Hematopoietic multipotent progenitor cell (in vitro differentiated cells): ENCODE measurements around the gene SEL1L2. TPM values are rescaled to one million over a fixed set of nuclear protein-coding genes. Genes with fewer than 3 reads are reported as not detected.
"Not testable (repeated sequence)": the region's sequence is repeated elsewhere in the genome, so short reads cannot be mapped to it uniquely, and the experiment has no call there.

Source experiments
- DNase-seq, 3 donors: peaks; one replicate each; pipeline ENCODE4 v3.0.0-alpha.2; 2011 to 2015; ENCODE audit warnings: low read depth in 2 of 3, low spot score in 2 of 3
- total RNA-seq: library from RNA; depleted of rRNA; stranded (reverse); fragments of >200 nt; gene quantifications from one replicate; pipeline ENCODE4 v1.2.3, GENCODE V29; 2012

The SEL1L2 gene, protein sequence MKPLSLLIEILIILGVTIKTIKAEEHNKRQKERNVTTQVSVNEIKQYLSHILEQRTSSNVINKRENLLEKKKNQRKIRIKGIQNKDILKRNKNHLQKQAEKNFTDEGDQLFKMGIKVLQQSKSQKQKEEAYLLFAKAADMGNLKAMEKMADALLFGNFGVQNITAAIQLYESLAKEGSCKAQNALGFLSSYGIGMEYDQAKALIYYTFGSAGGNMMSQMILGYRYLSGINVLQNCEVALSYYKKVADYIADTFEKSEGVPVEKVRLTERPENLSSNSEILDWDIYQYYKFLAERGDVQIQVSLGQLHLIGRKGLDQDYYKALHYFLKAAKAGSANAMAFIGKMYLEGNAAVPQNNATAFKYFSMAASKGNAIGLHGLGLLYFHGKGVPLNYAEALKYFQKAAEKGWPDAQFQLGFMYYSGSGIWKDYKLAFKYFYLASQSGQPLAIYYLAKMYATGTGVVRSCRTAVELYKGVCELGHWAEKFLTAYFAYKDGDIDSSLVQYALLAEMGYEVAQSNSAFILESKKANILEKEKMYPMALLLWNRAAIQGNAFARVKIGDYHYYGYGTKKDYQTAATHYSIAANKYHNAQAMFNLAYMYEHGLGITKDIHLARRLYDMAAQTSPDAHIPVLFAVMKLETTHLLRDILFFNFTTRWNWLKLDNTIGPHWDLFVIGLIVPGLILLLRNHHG
- total RNA-seq = not detected

- DNase-seq = no peak
These were observed at the start of gene SEL1L2 for GRCh38 chr20:13990465-13990864. SEL1L2 (minus strand) TSS chr20:13990614; CDS start chr20:13990534, 80 bp downstream.

DNA sequence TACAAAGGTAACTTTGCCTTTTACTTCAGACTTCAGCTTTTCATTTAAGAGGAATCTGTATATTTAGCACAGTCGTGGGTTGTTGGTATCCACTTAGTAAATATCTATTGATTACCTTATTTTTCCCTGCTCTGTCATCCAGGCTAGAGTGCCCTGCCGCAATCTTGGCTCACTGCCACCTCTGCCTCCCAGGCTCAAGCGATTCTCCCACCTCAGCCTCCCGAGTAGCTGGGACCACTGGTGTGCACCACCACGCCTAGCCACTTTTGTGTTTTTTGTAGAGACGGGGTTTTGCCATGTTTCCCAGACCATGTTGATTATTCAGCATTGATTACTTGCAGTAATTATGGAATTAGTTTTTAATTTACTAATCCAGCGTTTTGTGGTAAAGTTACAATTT lies 46.2 kb upstream of the SEL1L2 start:
- DNase-seq = no peak

- DNase-seq = no peak
These were observed 42.9 kb upstream of the SEL1L2 start for GRCh38 chr20:14033310-14033709.

DNA sequence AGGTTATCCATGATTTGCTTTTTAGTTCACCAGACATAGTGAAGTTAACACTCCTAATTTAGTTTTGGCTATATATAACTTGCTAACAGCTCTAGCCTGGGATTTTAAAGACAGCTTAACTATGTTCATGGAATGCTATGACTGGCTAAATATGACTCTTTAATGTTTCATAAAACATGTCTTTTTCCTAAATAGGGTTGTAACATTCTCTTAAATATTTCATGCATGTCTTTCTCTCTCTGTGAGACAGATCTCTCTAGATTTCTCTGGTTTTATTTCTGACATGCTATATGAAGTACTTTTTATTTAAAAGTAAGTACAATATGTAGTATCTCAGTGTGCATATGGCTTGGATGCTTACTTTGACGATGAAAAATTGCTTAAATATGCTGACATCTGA lies 40.6 kb upstream of the SEL1L2 start:
- DNase-seq = no peak

DNA sequence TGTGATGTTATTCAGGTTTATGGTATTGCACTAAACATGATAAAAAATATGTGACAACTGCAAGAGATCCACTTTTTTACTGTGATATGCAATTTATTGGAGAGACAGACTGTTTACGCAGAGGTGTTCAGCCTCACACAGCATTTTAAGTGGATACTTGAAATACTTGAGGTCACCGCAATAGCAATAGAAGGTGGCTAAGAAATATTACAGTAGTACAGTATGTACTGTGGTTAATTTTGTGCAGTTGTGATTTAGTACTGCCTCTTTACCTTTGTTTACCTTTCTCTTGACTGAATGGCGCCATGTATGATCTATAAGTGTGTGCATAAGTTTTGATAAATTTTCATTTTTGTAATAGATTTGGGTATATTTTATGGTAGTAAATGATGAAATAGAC lies 22.3 kb upstream of the SEL1L2 start:
- DNase-seq = no peak

- no peak for DNase-seq
These were observed 18.8 kb upstream of the SEL1L2 start for GRCh38 chr20:14009208-14009607.

DNA sequence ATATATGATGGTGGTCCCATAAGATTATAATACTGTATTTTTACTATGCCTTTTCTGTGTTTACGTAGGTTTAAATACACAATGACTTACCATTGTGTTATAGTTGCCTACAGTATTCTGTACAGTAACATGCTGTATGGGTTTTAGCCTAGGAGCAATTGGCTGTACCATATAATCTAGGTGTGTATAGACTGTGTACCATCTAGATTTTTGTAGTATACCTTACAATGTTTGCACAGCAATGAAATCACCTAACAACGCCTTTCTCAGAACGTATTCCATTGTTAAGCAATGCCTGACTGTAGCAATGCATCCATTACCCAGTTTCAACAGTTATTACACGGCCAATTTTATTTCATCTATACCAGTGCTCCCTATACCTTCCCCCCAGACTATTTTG lies 15.6 kb upstream of the SEL1L2 start:
- DNase-seq = no peak

DNA sequence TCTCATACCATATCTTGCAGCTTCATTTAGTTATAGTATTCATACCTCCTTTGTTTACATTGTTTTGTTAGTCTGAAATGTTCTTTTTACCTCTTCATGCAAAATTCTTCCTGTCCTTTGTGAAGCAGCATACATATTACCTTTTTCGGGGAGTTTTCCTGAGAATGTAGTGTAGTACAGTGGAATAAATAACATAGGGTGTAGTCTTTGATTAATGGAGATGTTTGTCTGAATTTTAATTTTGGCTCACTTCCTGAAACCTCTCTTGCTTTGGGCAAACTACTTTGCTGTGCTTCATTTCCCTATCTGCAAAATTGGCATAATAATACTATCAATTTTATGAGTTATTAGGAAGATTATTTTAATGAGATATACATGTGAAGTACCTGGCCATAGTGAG lies 10.5 kb upstream of the SEL1L2 start:
- DNase-seq = no peak

GRCh38 chr20:13996265-13996664 lies 5.9 kb upstream of the SEL1L2 start:
- DNase-seq = no peak

DNA sequence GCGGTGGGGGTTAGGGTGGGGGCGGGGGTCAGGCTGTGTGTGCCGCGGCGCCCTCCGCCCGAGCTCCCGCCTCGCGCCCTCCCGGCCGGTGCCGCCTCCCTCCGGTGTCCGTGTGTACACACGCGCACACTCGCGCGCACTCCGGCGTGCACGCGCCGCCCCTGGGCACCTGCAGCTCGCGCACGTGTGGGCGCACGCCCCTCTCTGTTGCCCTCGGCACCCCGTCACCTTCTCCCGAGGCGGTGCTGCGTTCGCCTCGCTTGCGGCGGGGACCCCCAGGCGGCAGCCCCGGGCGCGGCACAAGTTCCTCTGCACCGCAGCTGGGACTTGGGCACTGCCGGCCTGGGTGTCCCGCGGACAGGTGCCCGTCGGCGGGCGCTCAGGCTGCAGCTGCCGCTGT lies 5.4 kb upstream of the SEL1L2 start:
- DNase-seq = peak in 2 of 3 donors; percentile 8

DNA sequence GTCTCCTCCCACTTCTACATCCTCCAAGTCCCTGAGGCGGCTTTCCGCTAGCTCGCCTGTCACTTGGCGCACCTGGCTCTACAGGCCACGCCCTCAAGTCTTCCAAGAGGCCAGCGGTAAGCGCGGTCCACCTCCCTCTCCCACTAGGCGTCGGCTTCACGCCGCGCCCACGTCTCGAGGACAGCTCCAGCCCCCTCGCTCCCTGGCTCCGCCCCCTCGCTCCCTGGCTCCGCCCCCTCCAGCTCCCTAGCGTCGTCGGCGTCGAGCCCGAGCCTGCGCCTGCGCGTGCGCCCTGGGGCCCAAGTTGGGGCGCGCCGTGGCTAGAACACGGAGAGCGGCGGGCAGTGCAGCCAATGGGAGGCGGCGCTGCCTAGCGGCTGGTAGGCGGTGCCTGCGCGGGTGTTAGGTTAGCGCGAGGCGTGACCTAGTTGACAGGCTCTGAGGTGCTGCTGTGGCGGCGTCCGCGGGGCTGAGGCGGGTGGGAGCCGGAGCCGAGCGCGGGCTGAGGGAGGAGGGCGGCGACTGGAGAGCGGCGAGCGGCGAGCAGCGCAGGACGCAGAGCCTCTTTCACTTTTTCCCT lies 4.8 kb upstream of the SEL1L2 start, which contains the start of gene MACROD2:
Gene MACROD2 (plus strand): TSS at position 431 of the 580 bp plus-strand sequence.
- DNase-seq = peak in 2 of 3 donors; percentile 72 to 90

DNA sequence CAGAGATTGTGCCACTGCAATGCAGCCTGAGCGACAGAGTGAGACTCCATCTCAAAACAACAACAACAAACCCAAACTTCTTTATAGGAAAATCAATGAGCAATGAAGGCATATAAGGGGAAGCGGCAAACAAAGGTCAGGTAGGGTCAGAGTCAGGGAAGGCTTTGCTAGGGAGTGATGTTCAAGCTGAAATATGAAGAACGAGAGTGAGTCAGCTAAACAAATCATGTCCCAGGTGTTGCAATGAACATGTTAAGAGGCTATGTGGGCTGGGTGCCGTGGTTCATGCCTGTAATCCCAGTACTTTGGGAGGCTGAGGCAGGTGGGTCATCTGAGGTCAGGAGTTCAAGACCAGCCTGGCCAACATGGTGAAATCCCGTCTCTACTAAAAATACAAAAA lies 1.5 kb upstream of the SEL1L2 start:
- DNase-seq = not testable (repeated sequence)

GRCh38 chr20:13991311-13991710 lies 897 bp upstream of the SEL1L2 start:
- no peak for DNase-seq

DNA sequence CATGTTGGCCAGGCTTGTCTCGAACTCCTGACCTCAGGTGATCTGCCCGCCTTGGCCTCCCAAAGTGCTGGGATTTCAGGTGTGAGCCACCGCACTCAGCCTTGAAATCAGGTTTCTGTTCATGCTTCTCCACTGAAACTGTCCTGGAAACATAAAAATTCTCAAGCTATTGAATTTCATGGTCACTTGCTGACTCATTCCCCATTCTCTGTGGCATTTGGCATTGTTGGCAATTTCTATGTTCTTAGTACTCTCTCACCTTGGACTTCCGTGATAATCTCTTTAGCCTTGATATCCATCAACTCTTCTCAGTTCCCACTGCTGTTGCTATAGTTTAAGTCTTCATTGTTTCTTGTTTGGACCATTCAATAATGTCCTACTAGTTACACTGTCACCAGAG lies 6.2 kb downstream of the SEL1L2 start:
- DNase-seq = no peak

- no peak for DNase-seq
These were observed 29.9 kb downstream of the SEL1L2 start for GRCh38 chr20:13960525-13960924.

- DNase-seq = no peak
These were observed 30.3 kb downstream of the SEL1L2 start for GRCh38 chr20:13960119-13960518.

DNA sequence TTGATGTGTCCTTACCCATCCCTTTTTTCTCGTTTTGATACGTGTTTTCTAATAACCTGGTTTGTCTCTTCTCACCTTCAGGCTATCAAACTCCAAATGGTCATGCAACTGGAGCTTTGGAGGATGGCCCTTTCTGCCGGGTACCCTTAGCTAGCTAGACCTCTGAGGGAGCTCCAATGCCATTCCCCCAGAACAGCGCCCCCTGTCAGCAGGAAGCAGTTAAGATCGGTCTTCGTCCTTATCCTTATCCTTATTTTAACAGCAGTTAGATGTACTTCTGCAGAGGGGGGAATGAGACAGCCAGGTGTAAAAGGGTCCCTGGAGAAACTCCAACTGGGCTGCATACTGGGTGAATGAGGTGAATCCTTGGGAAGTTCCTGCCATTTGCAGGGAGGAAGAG lies 37.2 kb downstream of the SEL1L2 start:
- no peak for DNase-seq

GRCh38 chr20:13947719-13948118 lies 42.7 kb downstream of the SEL1L2 start:
- no peak for DNase-seq

DNA sequence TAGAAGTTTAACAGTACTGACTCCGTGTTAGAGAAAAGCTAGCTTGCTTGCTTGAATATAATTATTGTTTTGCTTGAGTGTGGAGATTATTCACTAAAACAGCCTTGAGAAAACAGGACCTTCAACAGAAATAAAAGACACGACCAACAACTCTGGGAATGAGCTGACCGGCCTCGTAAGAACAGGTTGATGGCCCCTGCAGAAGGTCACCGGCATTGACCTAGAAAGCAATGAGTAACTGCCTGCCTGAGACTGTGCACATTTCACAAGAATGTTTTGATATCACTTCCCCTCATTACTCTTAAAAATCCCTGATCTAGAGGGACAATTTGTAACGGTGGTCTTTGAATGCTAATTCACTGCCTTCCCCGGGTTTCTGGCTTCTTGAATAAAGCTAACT lies 49.4 kb downstream of the SEL1L2 start:
- DNase-seq = no peak

GRCh38 chr20:13936781-13937576 lies 53.4 kb downstream of the SEL1L2 start:
- DNase-seq = no peak
